Mucosa of gallbladder (tissue), 1 donor: ENCODE data around the gene FYN. TPM values are rescaled to one million over a fixed set of nuclear protein-coding genes. Genes with fewer than 3 reads are reported as not detected.
"Not testable (repeated sequence)": the region's sequence is repeated elsewhere in the genome, so short reads cannot be mapped to it uniquely, and the experiment has no call there.

Experiments used
- DNase-seq: peaks from one replicate; pipeline ENCODE4 v3.0.0-alpha.2; 2020; ENCODE audit warnings: low spot score
- total RNA-seq: library from RNA; stranded (reverse); gene quantifications from one replicate; pipeline ENCODE4 v1.2.1, GENCODE V29; 2021
- donor health status: DM: no; HTN: no; CAD: no.

FYN gene
- total RNA-seq, 1 donor from 2014 or later, result 75.0 TPM

GRCh38 chr6:111850295-111850937 is 22.8 kb downstream of the FYN start:
- no peak for DNase-seq

GRCh38 chr6:111849298-111849697 is 24.0 kb downstream of the FYN start:
- DNase-seq, result no peak

DNA sequence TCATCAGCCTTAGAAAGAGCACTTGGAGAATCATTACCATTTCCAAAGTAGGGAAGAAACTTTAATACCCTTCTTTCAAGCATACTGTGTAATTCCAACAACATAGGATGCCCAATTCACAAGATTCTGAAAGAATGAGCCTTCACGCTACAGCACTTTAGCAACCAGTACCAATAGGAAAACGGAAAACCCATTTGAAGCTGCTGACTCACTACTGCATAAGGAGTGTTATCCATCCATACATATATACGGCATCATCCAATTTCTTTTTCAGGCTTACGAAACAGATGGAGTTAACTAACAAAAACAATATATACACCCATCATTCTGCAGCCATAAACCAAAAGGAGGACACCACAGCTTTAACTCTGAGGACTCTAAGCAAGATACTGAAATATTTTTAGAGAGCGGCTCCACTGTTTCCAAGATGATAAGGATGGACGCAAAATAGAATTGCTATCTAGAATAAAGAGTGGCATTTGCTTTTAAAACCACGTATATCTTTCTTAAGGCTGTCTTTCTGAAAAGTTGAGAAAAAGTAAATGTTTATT is 24.9 kb downstream of the FYN start:
- DNase-seq, result no peak

- DNase-seq, result no peak
Measured at GRCh38 chr6:111846492-111847409, 26.5 kb downstream of the FYN start.

GRCh38 chr6:111846066-111846465 is 27.2 kb downstream of the FYN start:
- no peak for DNase-seq

DNA sequence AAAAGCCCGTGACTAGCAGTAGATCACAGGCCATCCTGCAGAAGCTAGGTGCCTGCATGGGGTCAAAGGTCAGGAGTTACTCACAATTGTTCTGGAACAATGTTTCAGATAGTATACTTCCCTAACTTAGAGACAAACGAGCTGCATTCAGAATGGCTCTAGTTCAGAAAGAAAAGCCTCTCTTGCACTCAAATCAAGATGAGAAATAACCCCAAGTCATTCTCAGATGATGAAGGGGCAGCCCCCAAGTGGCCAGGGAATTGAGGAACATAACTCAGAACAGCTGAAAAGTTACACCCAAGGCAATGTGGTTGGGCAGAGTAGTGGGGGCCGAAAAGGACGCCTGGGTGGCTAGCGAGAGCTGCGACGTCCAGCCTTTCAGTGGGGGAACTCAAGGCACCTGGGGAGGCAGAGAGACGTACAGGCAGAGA is 27.8 kb downstream of the FYN start:
- no peak for DNase-seq

GRCh38 chr6:111844921-111845320 is 28.3 kb downstream of the FYN start:
- no peak for DNase-seq

GRCh38 chr6:111844376-111844775 is 28.9 kb downstream of the FYN start:
- no peak for DNase-seq

GRCh38 chr6:111843347-111844147 is 29.7 kb downstream of the FYN start:
- no peak for DNase-seq

DNA sequence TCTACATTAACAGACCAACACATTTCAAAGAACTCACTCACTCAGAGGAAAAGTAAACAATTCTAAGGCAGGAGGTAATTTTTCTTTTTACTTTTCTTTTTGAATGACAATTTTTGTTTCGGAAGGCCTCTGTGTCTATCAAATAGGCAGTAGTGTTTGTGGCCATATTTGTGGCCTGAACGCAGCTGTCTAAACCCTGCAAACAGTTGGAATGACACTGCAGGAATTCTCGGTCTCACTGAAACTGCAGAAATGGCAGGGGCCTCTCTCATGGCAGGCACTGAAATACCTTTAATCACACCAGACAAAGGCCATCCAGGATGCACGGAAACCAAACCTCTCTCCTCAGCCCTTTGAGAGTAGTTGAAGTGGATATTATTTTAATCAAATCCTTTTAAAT is 30.4 kb downstream of the FYN start:
- DNase-seq, result no peak

DNA sequence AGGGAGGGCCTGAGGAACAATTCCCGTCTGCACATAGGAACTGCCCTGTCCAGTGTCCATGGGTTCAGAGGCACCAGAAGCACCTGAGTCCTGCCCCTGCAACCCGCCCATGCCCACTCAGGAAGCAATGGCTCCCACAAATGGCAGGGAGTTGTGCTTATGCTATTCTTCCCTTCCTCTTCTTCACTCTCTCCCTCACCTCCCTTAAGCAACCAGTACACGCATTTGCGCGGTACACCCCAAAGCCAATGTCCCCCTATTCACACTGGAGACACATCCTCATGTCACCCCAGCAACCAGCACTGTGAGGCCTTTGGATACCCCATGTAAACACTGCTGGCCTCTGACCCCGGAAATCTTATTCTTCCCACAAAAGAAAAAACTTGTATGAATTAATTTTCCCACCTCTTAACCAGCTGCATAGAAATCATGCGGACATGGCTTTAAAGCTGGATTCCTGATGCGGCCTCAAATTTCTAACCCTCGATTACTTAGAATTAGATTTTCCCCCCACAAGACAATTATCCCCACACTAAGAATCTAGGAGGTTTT is 30.9 kb downstream of the FYN start:
- no peak for DNase-seq

- DNase-seq, result peak; percentile 47
Measured at GRCh38 chr6:111841822-111842221, 31.4 kb downstream of the FYN start.

DNA sequence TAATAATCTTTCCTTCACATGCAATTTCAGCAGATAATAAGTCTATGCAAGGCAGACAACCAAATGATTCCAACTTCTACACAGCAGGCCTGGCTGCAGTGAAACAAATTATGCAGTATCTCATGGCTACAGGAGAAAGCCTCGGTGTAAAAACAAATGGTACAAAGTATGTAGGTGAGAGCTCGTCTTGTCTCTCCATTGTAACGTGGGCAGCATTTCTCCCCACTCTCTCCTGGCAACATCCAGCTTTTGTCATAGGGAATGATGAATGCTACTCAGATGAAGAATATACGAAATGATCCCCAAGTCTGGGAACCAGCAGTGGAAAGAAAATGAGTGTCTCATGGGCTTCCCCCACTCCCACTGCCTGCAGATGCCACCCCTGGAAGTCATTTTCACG is 32.4 kb downstream of the FYN start:
- DNase-seq, result no peak

DNA sequence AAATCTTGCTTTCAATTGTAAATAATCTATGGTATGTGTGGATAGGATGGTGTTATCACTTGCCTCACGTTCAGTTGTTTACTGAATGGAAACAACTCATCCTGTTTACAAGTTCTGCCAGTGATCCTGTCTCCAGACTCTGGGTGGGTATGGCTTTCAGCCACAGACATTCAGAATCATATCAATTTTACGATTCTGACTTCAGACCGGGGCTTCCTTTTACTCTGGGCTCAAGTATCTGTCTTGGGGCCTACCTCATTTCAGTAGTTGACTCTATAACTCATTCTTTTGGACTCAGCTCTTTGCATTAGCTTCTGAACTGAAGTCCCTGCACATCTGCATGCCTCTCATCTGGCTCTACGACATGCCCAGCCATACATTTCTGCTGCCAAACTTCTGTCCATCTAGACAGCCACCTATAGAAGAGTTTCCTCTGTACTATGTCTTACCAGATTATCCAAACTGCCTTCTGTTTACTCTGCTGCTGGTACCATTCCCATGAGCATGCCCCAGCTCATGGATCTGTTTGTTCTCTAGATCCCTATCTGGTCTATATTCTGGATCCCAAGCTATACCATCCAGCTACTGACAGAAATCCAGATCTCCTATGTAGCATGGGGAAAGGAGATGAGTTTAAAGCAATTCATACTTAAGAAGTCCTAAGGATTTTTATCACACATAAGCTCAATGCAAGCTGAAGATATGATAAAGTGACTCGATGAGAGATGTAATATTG is 34.3 kb downstream of the FYN start:
- DNase-seq, result no peak

DNA sequence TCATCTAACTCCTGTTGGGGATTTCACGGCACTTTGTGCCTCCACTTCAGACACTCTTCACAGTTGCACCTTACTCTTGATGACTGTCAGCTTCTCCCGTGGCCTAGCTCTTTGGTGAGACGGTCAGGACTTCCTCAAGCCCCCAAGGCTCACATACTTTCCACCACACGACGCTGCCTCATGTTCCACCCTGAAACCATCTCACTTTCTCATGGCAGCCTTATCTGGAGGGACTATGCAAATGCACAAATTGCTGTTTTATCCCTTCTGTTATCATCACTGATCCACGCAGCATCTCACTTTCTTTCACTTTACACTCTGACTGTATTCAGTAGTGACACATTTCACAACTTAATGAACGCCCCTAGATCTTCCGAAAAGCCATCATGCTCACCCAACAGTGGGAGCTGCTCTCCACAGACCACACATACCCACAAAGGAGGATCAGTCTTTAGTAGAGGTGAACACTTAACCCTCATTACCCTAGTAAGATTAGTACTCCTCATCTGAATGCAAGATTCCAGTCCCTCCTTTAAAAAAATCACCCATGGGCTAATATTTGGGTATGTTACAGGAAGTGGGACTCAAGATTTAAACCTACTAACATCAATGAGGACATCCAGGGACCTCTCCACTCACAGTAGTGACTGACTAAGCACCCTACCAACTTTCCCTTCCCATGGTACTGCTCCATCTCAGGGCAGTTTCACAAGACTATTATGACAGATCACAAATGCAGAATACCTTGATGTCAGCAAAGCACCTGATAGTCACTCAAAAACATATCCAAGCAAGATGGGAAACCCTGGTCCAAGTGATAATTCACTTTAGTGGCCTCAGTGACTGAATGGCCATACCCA is 35.4 kb downstream of the FYN start:
- DNase-seq, result no peak

DNA sequence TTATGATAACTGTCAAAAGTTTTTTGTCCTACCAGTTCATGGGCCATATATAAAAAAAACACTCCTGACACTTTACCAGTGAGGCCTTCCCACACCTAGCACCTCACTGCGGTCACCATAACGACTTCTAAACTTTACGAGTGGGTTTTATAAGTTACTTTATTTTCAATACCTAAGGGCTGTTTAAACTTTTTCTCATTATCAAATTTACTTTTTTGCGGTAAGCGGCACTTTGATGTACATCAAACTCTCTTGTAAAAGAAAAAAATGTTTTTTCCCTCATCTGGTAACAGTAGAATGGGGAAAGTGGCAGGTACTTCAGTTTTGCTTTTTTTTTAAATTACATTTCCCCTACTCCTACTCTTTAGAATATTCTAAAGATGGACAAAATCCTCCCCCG is 36.2 kb downstream of the FYN start:
- DNase-seq, result no peak

- no peak for DNase-seq
Measured at GRCh38 chr6:111835807-111836206, 37.4 kb downstream of the FYN start.

DNA sequence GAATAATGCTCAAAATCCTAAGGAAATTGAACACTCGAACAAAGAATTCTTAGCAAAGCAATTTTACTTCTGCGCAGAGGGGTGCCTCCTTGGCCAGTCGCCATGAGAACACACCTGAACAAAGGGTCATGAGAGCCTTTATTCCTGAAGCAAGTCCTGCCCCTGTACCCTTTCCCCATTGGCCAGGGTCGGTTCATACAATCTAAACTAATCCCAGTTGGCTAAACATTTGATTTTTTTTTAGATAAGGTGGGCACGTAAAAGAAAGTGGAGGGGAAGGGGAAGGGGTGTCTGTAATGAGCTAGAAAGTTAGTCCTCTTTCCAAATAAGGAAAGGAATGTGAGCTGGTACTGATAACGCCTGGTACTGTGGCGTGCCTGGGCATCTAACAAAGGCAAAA is 37.9 kb downstream of the FYN start:
- DNase-seq, result not testable (repeated sequence)

GRCh38 chr6:111834356-111834755 is 38.9 kb downstream of the FYN start:
- DNase-seq, result no peak

- no peak for DNase-seq
Measured at GRCh38 chr6:111832833-111833418, 40.3 kb downstream of the FYN start.
